Activated CD4-positive, CD25-positive, alpha-beta regulatory T cell treated with anti-CD3 and anti-CD28 coated beads, Interleukin-2, amount 50 U/mL, for 24 hours (primary cell): Measurements from ENCODE around the gene ATOH1.

ENCODE experiments used
- ATAC-seq, 2 donors: fragments of 150-1000 bp; cut with Tn5 transposase; one replicate each; pipeline ENCODE4 v1.10.0; 2021; ENCODE audit warnings: mild to moderate bottlenecking in 1 of 2, moderate library complexity in 1 of 2

Gene ATOH1

GRCh38 chr4:93835929-93836328, 7.4 kb downstream of the ATOH1 start:
- no peak for ATAC-seq

DNA sequence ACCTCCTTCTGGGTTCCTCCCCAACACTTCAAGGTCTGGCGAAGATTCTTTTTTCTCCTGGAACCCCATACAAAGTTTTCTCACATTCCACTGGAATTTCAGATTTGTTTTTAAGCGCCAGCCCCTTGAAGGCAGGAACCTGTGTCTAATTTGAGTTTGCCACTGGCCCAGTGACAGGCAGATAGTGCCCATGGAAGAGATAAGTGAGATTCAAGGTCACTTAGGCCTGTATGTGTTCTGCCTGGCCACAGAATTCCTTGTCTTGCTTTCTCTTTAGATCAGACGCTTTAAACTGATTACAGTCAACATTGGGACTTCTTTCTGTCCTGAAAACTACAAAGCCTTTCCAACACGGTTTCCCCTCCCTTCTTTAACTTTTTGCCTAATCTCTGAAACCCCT, 11.2 kb downstream of the ATOH1 start:
- ATAC-seq: no peak

- no peak for ATAC-seq
Observed at GRCh38 chr4:93841803-93842345, 13.3 kb downstream of the ATOH1 start.

DNA sequence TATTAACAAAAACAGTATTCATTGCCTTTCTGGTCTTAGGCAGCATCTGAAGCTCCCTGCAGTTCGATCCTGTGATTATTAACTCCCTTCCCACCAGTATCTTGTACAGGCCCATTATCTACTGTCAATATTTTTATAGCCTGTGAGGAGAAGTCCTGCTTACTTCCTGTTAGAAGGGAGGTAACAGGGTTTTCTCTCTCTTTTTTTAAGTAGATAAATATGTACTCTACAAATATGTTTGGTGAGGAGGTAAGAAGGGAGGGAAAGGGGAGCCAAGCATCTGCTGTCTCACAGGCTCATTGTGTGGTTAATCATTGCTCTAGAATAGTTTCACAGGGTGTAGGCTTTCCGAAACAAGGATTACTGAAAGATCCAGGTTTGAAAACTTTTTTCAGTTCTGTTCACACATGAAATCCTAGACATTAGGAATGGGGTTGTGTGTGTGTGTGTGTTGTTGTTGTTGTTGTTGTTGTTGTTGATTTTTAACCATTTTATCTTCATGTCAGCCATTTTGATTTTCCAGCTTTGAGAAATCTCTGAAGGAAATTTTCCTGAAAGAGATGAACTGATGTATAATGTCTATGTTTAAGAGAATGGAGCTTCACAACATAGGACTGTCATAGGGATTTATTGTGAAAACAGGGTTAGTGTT, 14.2 kb downstream of the ATOH1 start:
- ATAC-seq: no peak

DNA sequence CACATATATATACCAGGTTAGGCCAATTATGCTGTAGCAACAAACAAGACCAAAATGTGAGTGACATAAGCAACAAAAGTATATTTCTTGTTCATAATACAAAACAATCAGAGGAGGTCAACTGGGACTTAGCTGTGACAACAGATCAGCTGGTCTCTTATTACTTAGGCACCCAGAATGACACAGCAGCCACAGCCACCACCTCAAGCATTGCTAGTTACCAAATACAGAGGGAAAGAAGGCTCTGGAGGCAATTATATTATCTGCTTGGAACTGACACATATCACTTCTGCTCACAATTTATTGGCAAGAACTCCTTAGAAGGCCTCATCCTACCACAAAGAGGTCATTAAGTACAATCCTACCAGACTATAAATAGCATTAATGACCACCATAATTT, 15.2 kb downstream of the ATOH1 start:
- no peak for ATAC-seq

- no peak for ATAC-seq
Observed at GRCh38 chr4:93852680-93853079, 24.1 kb downstream of the ATOH1 start.

DNA sequence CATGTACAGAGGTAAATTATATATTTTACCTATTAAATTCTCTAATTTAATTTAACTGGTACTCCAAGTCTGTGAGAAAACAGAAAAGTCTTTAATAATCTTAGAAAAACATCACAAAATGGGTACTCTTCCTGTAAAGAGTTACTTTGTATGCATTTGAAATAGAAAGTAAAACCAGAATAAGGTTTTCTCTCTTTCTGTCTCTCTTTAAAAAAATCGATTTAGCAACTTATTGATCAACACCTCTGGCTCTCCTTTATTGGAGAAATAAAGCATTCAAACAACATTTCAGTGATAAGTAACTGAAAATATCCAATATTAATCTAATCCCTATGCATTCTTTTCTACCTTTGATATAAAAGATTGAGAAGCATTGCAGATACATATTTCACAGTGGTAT, 27.4 kb downstream of the ATOH1 start:
- no peak for ATAC-seq

- ATAC-seq: no peak
Observed at GRCh38 chr4:93865650-93866049, 37.1 kb downstream of the ATOH1 start.

- no peak for ATAC-seq
Observed at GRCh38 chr4:93867416-93868001, 39.0 kb downstream of the ATOH1 start.

GRCh38 chr4:93870876-93871458, 42.4 kb downstream of the ATOH1 start:
- no peak for ATAC-seq

GRCh38 chr4:93876754-93877153, 48.2 kb downstream of the ATOH1 start:
- ATAC-seq: no peak

DNA sequence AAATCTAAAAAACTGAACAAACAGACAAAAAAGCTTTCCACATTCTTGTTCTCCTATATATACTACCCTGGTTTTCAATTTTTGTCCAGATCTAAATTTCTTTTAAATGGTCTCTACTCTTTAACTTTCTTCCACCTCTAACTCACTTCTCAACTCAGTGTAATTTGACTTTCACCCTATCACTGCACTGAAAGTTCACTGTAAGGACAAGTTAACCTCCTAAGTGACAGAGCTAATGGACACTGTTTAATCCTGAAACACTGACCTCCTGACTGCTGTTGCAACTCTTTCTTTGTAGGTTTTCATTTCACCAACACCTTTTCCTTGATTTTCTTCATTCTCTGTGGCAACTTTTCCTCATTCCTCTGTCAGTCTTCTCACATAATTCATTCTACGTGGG, 50.0 kb downstream of the ATOH1 start:
- no peak for ATAC-seq

DNA sequence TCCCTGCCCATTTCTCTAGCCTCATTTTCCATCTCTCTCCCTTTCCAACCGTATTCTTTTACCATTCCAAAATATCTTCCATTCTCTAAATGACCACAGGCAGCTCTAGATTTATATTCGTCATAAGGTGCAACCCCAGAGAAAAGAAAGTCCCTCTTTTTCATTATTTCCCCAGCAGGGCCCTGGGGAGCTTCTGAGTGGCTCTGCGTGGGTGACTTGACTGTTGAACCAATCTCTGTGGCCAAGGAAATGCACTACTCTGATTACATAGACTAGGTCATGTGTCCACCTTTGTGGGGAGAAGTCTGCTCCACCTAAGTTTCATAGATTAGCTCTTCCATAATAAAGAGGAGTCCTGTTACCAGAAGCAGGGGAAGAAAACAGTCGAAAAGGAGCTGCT, 51.4 kb downstream of the ATOH1 start:
- ATAC-seq: no peak
